ENCODE measurements around the gene IL21R.

IL21R gene

GRCh38 chr16:27468941-27469531, 67.1 kb downstream of the IL21R start:
- DNase-seq = no peak

GRCh38 chr16:27470567-27471431, 68.8 kb downstream of the IL21R start:
- no peak for DNase-seq

- DNase-seq = no peak
These were observed 69.7 kb downstream of the IL21R start for GRCh38 chr16:27471661-27472060.

- DNase-seq = no peak
These were observed 70.4 kb downstream of the IL21R start for GRCh38 chr16:27472091-27473020.

- no peak for DNase-seq
These were observed 71.3 kb downstream of the IL21R start for GRCh38 chr16:27473101-27473900.

- no peak for DNase-seq
These were observed 72.1 kb downstream of the IL21R start for GRCh38 chr16:27474041-27474440.

GRCh38 chr16:27474921-27475320, 72.9 kb downstream of the IL21R start:
- DNase-seq = no peak

GRCh38 chr16:27475561-27475960, 73.6 kb downstream of the IL21R start:
- no peak for DNase-seq

GRCh38 chr16:27476240-27476639, 74.3 kb downstream of the IL21R start:
- DNase-seq = no peak

GRCh38 chr16:27480761-27481160, 78.8 kb downstream of the IL21R start:
- DNase-seq = no peak

GRCh38 chr16:27481282-27481934, 79.4 kb downstream of the IL21R start:
- no peak for DNase-seq

- DNase-seq = no peak
These were observed 80.6 kb downstream of the IL21R start for GRCh38 chr16:27482397-27483087.

- DNase-seq = no peak
These were observed 81.1 kb downstream of the IL21R start for GRCh38 chr16:27483088-27483437.

- DNase-seq = no peak
These were observed 81.7 kb downstream of the IL21R start for GRCh38 chr16:27483624-27484023.

GRCh38 chr16:27485126-27485525, 83.2 kb downstream of the IL21R start:
- no peak for DNase-seq

- DNase-seq = no peak
These were observed 83.8 kb downstream of the IL21R start for GRCh38 chr16:27485811-27486210.

GRCh38 chr16:27486344-27486743, 84.4 kb downstream of the IL21R start:
- DNase-seq = no peak

GRCh38 chr16:27486760-27487159, 84.8 kb downstream of the IL21R start:
- DNase-seq = no peak

- no peak for DNase-seq
These were observed 87.4 kb downstream of the IL21R start for GRCh38 chr16:27489421-27489820.

GRCh38 chr16:27489906-27490305, 87.9 kb downstream of the IL21R start:
- DNase-seq = no peak

- no peak for DNase-seq
These were observed 90.1 kb downstream of the IL21R start for GRCh38 chr16:27491894-27492587.
